Adrenal gland (tissue), 12 donors: ENCODE results near the gene TMEM132C. TPM values are rescaled to one million over a fixed set of nuclear protein-coding genes. Genes with fewer than 3 reads are reported as not detected.
A peak's percentile ranks its signal among the peaks of the same experiment; 100 is the strongest.

ENCODE experiments used
- DNase-seq, 7 donors: peaks; one replicate each; pipeline ENCODE4 v3.0.0-alpha.2; 2019 to 2020
- H3K27ac ChIP-seq, 5 donors: fragments of 200-600 bp; sonication (generic) in 4 of 5; 1 replicate in 3 of 5; 2 replicates in 2 of 5; pipeline versions ENCODE4 v1.5.1 to v1.8.0; 2016 to 2020; ENCODE audit warnings: mild to moderate bottlenecking in 1 of 5
- H3K27me3 ChIP-seq: fragments of 200-600 bp; 2 replicates; pipeline ENCODE4 v1.8.0; 2021
- H3K36me3 ChIP-seq, 2 donors: fragments of 200-600 bp; replicated peaks in 1 of 2; 1 replicate in 1 of 2; 2 replicates in 1 of 2; pipeline versions ENCODE4 v1.5.1 to v1.8.0; 2018 to 2022
- H3K4me1 ChIP-seq, 2 donors: fragments of 200-600 bp; replicated peaks in 1 of 2; 1 replicate in 1 of 2; 2 replicates in 1 of 2; pipeline versions ENCODE4 v1.5.1 to v1.8.0; 2018 to 2021
- H3K4me3 ChIP-seq, 4 donors: fragments of 200-600 bp; sonication (generic) in 3 of 4; one replicate each; pipeline ENCODE4 v1.5.1; 2016 to 2018
- H3K9me3 ChIP-seq, 3 donors: fragments of 200-600 bp; sonication (generic) in 1 of 3; replicated peaks in 1 of 3; 1 replicate in 2 of 3; 2 replicates in 1 of 3; pipeline versions ENCODE4 v1.5.1 to v1.8.0; 2016 to 2021
- POLR2A ChIP-seq, 2 donors: fragments of 450-650 bp; IDR thresholded peaks; one replicate each; pipeline ENCODE4 v1.6.1; 2017; ENCODE audit warnings: antibody characterized with exemption in 2 of 2, mild to moderate bottlenecking in 2 of 2, moderate library complexity in 1 of 2
- WGBS, 4 donors: extraction: QIAGEN DNeasy Blood & Tissue Kit in 2 of 4; methylation state at CpG; one replicate each; pipeline versions ENCODE4 v1.1.5 to v1.1.7; 2013 to 2017; 5-methylcytosine and 5-hydroxymethylcytosine counted together
- intact Hi-C, 2 donors: fragments of 100-400 bp; cut with DNase I; formaldehyde crosslinking; loops; one replicate each; pipeline versions ENCODE4 v1.14.1 to v1.15.0; 2022 to 2023
- polyA plus RNA-seq, 3 donors: library from polyadenylated mRNA; stranded (reverse); fragments of 200-250 nt in 2 of 3; fragments of 350-450 nt in 1 of 3; fragmentation: Illumina TruSeq in 1 of 3; extraction: RNeasy Lipid Tissue Mini Kit (QIAGEN cat#74804) in 1 of 3; gene quantifications; one replicate each; pipeline ENCODE4 v1.2.3, GENCODE V29; 2013 to 2014
- total RNA-seq, 9 donors: library from RNA; depleted of rRNA in 4 of 9; stranded (reverse); fragments of >200 nt in 4 of 9; fragments of 120-200 nt in 1 of 9; fragmentation: NEBNext Ultra II Directional in 1 of 9; extraction: Animal tissue kit (Norgen Biotek cat#: 25700) in 1 of 9; gene quantifications; one replicate each; pipeline versions ENCODE4 v1.1.0 to v1.2.4, GENCODE V29; 2013 to 2023
- TF ChIP-seq, protein P1 (sequence below), 6 experiments: fragments of 450-650 bp in 4 of 6; fragments of 200-600 bp in 2 of 6; sonication (generic) in 1 of 6; IDR thresholded peaks; 1 replicate in 5 of 6; 2 replicates in 1 of 6; pipeline versions ENCODE4 v1.5.1 to v1.8.0; 2016 to 2021; ENCODE audit warnings: antibody characterized with exemption in 6 of 6, mild to moderate bottlenecking in 2 of 6, moderate library complexity in 1 of 6
- donor health status: healthy with polysubstance abuse.
- donor health status: Bipolar disorder and iron deficiency.
- donor health status: DM: yes; HTN: yes; CAD: no.
- donor health status: DM: no; HTN: no; CAD: no.
- donor health status: DM: no; HTN: no; CAD: no.
- donor health status: DM: yes; HTN: yes; CAD: no.

Gene TMEM132C
- total and polyA plus RNA-seq, 12 donors = 1.2 to 4.2 (median 2.5) TPM

- Histone ChIP-seq H3K27me3 (no peaks in the 10 kb centered on the region), H3K9me3 (no peaks in the 10 kb centered on the region), H3K4me1 (no peaks in the 10 kb centered on the region), H3K36me3 (no peaks in the 10 kb centered on the region), H3K4me3 (no peak overlapping the region), H3K27ac (no peak overlapping the region)
- no peak for TF ChIP-seq POLR2A (IDR thresholded peaks at IDR 0.05)
- TF ChIP-seq, protein P1, sequence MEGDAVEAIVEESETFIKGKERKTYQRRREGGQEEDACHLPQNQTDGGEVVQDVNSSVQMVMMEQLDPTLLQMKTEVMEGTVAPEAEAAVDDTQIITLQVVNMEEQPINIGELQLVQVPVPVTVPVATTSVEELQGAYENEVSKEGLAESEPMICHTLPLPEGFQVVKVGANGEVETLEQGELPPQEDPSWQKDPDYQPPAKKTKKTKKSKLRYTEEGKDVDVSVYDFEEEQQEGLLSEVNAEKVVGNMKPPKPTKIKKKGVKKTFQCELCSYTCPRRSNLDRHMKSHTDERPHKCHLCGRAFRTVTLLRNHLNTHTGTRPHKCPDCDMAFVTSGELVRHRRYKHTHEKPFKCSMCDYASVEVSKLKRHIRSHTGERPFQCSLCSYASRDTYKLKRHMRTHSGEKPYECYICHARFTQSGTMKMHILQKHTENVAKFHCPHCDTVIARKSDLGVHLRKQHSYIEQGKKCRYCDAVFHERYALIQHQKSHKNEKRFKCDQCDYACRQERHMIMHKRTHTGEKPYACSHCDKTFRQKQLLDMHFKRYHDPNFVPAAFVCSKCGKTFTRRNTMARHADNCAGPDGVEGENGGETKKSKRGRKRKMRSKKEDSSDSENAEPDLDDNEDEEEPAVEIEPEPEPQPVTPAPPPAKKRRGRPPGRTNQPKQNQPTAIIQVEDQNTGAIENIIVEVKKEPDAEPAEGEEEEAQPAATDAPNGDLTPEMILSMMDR (IDR thresholded peaks at IDR 0.05) = no peak
- no peak for DNase-seq
- 70 to 83% (median 74%) methylated on average over 2 of the region's 2 CpGs for WGBS, 4 donors
- intact Hi-C loops = no loop called here
Observed at GRCh38 chr12:128420163-128420562, 153.2 kb downstream of the TMEM132C start.

DNA sequence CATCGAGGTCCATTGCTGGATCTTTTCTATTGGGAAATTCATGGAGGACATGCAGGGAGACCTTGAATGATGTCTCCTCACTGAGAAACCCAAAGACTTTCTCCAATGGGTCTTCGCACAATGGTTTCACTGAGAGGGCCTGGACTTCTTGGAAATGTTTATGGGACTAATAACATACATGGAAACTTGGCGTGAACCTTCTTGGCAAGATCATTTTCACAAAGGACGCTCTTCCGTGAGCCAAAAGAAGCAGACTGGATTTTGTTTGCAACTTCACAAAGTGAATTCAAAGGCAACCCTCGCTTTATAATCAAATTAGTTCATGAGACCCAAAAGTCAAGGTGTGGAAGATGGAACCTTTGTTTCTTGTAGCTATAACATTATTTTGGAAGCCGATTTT, 154.4 kb downstream of the TMEM132C start:
- no peak overlapping the region for H3K4me3 ChIP-seq
- H3K9me3 ChIP-seq = no peaks in the 10 kb centered on the region
- no peak for DNase-seq
- WGBS, 4 donors = 69 to 85% (median 79%) methylated on average over 7 of the region's 7 CpGs
- intact Hi-C loops = no loop called here
- H3K4me1 ChIP-seq = no peaks in the 10 kb centered on the region
- H3K27ac ChIP-seq = no peak overlapping the region
- no peaks in the 10 kb centered on the region for H3K36me3 ChIP-seq
- no peaks in the 10 kb centered on the region for H3K27me3 ChIP-seq
- no peak for TF ChIP-seq POLR2A (IDR thresholded peaks at IDR 0.05)
- TF ChIP-seq, protein P1 (IDR thresholded peaks at IDR 0.05) = no peak

GRCh38 chr12:128423205-128423604, 156.2 kb downstream of the TMEM132C start:
- Histone ChIP-seq H3K27me3 (no peaks in the 10 kb centered on the region), H3K36me3 (no peaks in the 10 kb centered on the region), H3K4me3 (no peak overlapping the region), H3K9me3 (no peaks in the 10 kb centered on the region), H3K27ac (no peak overlapping the region), H3K4me1 (no peaks in the 10 kb centered on the region)
- intact Hi-C loops = no loop called here
- TF ChIP-seq, protein P1 (IDR thresholded peaks at IDR 0.05) = no peak
- TF ChIP-seq POLR2A (IDR thresholded peaks at IDR 0.05) = no peak
- WGBS, 4 donors = 55 to 80% (median 64%) methylated on average over 2 of the region's 2 CpGs
- DNase-seq = no peak

DNA sequence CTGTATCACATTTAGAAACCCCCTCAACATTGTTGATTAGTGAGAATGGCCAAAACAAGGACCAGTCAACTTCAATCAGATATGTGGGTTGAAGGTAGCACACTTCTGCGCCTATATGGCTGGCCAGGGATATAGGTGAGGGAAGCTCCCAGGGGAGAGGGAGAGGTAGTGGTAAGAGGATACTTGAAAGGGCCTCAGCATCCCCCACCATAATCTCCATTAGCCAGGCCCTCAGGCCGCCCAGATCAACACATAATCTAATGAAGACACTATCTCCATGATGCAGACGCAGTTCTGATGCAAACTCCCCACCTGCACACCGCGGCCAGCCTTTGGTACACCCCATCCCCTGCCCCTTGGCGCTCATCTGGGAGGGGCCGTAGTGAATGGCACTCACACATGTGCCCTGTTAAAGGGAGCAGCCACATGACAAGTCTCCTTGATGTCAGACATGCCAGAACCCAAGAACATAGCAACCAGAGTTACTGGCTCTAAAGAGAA, 158.0 kb downstream of the TMEM132C start:
- intact Hi-C loops = no loop called here
- no peaks in the 10 kb centered on the region for H3K4me1 ChIP-seq
- 59 to 79% (median 75%) methylated on average over 7 of the region's 7 CpGs for WGBS, 4 donors
- peak in 2 of 7 donors; percentile 17 to 52 for DNase-seq
- H3K27ac ChIP-seq = no peak overlapping the region
- no peak overlapping the region for H3K4me3 ChIP-seq
- no peaks in the 10 kb centered on the region for H3K9me3 ChIP-seq
- H3K27me3 ChIP-seq = no peaks in the 10 kb centered on the region
- TF ChIP-seq, protein P1 (IDR thresholded peaks at IDR 0.05) = no peak
- no peak for TF ChIP-seq POLR2A (IDR thresholded peaks at IDR 0.05)
- H3K36me3 ChIP-seq = no peaks in the 10 kb centered on the region
